Measurements from ENCODE around the gene LIN37.
"Not testable (repeated sequence)": the region's sequence is repeated elsewhere in the genome, so short reads cannot be mapped to it uniquely, and the experiment has no call there.

The LIN37 gene

DNA sequence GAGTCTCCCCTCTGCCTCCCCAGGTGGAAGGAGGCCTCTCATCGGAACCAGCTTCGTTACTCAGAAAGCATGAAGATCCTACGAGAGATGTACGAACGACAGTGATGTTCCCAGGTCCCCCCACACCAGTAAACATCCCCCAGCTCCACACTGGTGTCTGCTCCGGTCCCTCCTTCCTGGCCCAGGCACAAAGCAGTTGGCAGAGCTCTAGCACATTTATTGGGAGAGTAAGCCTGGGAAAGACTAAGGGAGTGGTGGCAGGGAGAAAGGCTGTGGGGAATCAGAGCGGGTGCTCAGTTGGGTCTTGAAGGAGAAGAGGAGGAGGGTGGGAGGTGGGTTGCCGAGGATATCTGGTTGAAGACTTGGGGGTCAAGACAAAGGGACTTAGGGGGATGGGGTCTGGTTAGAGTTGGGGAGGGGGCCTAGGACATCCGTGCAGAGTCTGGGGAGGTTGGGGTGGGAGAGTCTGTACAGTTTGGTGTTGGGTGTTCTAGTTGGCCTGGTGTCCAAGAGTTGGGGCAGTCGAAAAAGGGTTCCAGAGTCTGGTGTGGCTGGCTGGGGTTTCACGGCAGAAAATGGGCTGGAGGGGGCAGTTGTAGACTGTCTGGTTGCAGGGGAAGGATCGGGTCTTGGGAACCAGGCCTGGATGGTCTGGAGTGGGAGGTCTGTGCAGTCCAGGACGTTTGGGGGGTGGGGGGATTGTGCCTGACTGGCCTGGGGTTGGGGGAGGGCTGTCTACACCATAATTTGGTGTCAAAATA, 6.2 kb downstream of the LIN37 start:
- DNase-seq, result no peak

DNA sequence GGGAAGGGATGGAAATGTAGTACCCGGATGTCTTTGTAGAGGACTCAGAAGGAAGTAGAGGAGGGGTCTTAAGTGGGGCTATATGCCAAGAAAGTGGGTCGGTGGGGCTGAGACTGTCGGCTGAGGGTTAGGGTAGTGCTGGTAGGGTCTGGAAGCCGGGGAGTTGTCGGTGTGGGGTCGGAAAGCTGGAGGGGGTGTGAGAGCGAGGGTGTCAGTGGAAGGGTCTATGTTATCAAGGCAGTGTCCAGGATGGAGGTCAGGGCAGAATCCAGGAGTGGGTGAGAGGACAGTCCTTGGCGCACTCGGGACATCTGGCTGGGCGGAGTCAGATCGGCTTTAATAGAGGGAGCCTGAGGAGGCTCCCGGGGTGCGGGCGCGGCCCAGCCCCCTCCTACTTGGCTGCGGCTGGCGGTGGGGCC, 6.8 kb downstream of the LIN37 start:
- DNase-seq, result no peak

DNA sequence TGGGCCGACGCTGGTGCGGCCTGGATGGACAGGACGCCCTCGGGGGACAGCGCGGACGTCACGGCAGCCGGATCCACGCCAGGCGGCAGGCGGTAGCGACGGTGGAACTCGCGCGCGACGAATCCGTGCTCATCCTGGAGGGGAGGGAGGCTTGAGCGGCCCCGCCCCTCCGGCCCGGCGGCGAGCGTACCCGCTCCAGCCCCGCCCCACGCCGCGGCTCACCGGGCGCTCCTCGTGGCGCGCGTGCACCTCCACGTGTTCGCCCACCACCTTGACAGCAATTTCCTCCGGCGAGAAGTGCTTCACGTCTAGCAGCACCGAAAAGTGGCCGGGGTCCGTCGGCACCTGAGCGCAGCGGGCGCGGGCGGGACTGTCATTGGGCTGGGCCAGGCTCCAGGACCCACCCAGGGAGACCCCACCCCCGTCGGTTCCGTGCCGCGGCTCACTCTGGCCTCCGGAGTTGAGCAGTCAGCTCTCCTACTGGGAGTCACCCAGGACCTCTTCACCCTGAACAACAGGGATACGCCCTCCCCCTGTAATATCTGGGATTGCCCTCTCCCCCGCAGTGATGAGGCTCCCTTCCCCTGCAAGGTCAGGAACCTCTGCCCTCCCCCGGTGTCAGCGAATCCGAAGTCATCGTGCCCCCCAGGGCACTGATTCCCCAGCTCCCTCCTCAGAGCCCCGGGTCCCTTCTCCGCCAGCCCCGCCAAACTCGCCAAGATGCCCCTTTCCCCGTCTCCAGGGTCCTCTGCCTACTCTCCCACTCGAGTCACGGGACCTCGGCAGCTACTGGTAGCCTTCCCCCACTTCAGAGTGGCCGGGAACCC, 7.4 kb downstream of the LIN37 start:
- DNase-seq, result no peak

DNA sequence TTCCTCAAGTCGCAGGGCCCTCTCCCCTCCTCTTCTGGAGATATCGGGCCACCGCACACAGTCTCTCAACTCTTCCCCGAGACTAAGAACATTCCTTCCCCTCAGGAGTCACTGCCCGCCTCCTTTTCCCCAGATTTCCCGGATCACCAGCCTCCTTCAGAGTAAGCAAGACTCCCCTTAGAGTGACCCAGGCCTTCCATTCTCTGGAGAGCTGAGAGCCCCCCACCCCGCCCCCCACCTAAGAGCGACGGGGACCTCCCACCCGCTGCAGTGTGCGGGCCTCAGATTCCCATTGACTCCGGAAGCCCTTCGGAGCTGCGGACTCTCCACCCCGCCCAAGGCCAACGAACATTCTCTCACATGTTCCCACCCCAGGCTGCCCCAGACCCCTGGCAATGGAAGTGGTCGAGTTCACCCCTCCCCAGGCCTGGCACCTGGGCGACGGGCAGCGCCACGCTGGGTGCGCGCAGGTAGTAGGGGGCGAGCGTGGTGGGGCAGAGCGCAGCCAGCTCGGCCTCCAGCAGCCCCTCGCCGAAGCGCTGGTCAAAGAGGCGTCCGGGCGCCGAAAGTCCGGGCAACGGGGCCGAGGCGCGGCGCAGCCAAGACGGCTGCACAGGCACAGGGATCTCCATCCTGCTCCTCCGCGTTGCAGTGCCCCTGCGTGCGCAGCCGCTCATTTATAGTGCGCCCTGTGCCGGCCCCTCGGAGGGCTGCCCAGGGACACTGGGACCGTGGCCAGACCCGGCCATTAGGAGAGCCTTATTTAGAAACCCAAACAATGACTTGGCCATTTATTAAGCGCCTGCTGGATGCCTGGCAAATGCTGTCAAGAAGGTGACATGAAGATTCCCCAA, 8.2 kb downstream of the LIN37 start, which contains the start of gene HSPB6:
Gene HSPB6, minus strand, starts transcription at position 653 of the 854 bp plus-strand sequence. Its CDS starts 21 bp downstream, at position 632.
- no peak for DNase-seq

DNA sequence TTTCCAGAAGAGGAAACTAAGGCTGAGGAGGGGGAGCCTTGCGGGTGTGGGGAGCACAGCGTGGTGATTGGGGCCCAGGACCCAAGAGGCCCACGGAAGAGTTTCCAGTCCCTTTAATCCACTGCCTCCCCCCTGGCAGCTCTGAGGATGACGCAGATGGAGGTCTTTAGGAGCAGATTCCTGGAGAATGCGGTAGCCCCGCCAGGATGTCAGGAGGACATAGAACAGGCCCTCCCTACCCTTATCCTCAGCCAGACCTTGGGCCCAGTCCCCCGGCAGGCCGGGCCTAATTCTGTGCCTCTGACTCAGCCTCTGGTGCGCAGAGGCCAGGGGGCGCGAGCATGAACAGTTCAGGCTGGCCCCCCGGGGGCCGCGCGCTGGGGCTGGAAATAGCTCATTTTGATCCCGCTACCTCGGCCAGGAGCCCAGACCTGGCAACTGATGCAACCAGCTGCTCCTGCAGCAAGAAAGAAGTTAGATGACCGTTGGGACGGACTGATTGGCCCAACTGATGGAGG, 8.9 kb downstream of the LIN37 start:
- no peak for DNase-seq

DNA sequence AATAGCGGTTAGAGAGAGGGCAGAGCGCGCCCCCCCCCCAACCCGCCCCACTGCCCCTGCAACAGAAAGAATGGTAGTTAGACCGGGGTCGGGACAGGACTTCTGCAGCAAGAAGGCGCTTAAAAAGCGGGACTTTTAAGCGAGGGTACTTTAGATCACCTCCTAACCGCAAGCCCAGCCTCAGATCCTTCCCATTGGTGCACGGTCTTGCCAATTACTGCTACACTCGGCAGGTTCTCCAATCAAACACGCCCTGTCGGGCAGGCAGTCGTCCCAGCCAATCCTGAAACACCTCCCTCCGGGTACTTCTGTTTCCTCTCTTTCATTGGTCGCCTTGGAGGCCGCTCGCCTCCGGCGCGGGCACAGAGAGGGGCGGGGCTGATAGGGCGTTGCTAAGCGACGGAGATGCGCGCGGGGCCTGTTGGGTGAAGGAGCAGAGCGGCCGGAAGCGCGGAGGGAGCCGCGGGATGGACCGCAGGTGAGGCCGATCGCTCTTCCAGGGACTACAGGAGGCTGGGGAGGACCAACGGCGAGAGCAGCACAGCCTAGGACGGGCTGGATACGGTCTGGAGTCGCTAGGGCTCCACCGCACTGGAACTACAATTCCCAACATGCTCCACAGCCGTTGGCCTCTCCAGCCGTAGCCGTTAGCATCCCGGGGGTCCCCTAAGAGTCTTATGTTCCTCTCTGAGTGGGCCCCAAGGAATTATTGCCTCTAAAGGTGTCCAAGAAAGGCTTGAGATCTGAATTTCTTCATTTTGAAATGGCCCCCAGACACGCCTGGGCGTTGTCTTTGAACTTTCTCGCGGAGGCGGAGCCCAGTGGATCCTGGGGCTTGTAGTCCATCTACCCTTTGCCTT, 9.6 kb downstream of the LIN37 start, which contains the start of gene PROSER3:
Gene PROSER3, plus strand, starts transcription at position 428 of the 860 bp plus-strand sequence. Its CDS starts 40 bp downstream, at position 468.
- peak; percentile 98 for DNase-seq

DNA sequence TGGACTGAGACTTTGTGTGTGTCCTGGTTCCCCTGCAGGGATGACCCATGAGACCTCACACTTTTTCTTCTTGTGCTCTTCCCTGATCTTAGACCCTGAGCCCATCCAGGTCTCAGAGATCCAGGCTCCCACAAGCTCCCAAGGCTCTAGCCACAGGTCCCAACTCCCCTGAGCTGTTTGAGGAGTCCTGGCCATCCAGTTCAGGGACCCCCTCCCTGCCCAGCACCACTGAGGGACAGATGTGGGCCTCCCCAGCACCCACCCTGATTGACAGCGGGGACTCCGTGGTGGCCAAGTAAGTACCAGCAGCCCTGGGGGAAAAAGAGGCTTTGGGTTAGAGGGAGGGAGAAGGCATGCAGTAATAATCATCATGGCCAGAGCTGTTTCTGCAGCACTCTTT, 11.3 kb downstream of the LIN37 start:
- no peak for DNase-seq

DNA sequence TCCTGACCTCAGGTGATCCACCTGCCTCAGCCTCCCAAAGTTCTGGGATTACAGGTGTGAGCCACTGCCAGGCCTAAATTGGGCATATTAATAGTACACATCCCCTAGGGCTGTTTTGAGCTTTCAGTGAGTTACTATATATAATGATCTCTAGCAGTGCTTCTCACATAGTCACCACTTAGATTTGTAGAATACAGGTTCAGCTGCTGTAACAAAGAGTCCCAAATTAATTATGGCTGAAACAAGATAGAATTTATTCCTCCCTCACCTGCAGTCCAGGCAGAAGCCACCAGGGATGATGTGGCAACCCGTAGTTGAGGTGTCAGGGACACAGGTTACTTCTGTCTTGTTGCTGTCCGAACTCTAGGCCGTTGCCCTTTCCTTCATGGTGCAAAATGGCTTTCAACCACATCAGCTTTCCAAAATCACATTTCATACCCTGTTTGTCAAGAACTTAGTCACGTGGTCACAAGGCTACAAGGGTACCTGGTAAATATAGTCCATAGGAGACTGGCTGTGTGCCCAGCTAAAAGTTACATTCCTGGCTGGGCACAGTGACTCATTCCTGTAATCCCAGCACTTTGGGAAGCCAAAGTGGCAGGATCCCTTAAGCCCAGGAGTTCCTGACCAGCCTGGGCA, 12.5 kb downstream of the LIN37 start:
- DNase-seq, result no peak

DNA sequence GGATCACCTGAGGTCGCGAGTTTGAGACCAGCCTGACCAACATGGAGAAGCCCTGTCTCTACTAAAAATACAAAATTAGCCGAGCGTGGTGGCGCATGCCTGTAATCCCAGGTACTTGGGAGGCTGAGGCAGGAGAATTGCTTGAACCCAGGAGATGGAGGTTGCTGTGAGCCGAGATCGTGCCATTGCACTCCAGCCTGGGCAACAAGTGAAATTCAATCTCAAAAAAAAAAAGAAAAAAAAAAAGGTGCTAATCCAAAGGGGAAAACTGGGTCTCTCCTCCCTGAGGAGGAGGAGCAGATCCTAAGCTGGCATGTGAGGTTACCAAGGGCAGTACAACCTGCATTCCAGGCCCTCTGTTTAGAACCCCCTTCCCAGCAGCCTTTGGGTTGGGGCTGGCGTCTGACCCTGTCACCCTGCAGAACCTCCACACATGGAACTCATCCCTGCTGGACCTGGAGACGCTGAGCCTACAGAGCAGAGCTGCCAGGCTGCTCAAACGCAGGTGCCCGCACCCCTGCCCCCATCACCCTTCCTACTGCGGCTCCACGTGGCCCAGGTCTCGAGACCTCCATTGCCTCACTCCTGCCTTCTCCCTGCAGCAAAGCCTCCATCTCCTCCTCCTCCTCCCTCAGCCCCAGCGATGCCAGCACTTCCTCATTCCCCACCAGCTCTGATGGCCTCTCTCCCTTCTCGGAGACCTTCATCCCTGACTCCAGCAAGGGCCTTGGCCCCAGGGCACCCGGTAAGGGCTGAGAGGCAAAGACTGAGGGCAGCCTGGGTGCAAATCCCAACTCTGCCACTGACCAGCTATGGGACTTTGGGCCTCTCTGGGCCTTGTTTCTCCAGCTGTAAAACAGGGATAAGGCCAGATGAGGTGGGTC, 16.3 kb downstream of the LIN37 start:
- no peak for DNase-seq

DNA sequence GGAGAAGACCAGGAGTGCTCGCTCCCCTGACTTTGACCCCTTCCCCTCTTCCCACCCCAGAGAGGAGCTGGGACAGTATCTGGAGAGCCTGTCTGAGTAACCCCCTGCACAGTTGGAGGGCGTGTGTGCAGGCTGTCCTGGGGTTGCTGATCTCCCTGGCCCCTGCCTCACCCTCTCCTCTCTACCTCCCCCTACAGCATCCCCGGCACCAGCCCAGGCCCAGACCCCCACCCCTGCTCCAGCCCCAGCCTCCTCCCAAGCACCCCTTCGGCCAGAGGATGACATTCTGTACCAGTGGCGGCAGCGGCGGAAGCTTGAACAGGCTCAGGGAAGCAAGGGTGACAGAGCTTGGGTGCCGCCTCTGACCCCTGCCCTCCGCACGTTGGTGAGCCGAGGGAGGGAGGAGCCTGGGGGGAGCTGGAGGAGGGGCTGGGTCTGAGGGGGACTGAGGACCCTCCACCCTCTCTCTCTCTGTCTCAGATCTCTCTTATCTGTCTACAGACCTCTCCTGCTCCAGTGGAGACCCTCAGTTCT, 18.3 kb downstream of the LIN37 start:
- no peak for DNase-seq

DNA sequence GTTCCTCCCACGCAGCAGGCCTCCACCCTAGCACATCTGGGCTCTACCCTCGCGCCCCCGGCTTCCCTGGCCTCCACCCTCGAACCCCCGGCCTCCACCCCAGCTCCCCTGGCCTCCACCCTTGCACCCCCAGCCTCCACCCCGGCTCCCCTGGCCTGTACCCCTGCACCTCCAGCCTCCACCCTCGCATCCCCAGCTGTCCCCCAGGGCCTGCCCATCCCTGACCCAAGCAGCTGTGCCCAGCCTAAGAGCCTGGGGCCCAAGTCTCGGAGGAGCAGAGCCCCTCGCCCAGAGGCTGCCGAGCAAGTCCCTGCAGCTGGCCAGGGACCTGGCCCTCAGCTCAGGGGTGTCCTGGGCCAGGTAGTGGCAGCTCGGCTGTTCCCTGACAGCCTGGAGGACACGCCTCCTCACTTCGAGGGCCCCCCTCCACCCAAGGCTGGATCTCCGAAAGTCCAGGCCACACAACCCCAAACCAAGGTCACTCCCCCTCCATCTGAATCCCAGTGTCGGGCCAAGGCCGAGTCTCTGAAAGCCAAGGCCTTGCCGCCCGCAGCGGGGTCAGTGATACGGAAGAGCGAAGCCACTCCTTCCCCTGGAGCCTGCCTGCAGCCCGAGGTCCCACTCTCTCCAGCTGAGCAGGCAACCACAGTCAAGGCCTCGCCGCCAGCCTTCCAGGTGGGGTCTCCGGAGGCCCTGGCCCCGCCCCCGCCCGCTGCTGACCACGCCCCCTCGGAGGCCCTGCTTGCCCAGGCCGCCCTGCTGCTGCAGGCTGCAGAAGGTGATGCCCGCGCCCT, 19.1 kb downstream of the LIN37 start:
- no peak for DNase-seq

DNA sequence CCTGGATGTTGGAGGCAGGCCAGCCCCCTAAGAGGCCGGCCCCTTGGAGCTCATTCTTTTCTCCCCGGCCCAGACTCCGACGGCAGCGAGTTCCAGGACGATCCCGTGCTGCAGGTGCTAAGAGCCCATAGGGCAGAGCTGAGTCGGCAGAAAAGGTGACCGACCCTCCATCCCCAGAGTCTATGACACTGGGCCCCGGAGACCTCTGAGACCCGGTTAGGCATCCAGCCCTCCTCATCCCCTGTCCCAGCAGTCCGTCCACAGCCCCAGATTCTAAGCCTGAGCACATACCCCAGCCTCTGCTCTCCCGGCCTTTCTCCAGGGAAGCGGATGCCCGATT, 19.7 kb downstream of the LIN37 start:
- DNase-seq, result no peak

DNA sequence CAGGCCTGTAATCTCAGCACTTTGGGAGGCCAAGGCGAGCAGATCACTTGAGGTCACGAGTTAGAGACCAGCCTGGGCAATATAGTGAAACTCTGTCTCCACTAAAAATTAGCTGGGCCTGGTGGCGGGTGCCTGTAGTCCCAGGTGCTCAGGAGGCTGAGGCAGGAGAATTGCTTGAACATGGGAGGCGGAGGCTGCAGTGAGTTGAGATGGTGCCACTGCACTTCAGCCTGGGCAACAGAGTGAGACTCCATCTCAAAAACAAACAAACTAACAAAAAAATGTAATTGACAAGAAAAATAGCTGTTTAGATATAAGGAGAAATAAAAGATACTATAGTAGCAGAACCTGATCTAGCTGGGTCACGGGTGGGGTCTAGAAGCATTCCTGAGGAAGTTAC, 24.0 kb downstream of the LIN37 start:
- not testable (repeated sequence) for DNase-seq

DNA sequence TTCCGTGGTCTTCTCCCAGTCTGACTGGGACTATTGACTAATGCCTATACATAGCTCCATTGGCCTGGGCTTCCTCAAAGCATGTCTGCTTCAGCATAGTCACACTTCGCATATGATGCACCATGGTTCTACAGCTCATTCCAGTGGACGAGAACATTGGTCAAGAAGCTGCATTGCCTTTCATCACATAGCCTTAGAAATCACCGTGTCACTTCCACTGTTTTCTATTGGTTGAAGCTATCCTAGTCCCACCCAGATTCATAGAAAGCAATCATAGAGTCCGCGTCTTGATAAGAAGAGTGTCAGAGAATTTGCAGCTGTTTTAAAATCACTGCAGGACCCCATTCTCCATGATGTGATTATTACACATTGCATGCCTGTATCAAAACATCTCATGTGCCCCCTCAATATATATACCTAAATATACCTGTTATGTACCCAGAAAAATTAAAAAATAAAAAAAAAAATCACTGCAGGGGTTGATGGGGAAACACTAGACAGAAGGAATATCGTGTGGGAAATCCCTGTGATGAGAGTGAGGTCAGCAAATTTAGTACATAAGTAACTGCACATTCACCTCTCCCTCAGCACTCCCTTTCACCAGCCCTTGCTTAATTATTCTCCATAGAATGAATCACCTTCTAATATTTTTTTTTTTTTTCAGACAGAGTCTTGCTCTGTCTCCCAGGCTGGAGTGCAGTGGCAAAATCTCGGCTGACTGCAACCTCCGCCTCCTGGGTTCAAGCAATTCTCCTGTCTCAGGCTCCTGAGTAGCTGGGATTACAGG, 24.8 kb downstream of the LIN37 start:
- no peak for DNase-seq

DNA sequence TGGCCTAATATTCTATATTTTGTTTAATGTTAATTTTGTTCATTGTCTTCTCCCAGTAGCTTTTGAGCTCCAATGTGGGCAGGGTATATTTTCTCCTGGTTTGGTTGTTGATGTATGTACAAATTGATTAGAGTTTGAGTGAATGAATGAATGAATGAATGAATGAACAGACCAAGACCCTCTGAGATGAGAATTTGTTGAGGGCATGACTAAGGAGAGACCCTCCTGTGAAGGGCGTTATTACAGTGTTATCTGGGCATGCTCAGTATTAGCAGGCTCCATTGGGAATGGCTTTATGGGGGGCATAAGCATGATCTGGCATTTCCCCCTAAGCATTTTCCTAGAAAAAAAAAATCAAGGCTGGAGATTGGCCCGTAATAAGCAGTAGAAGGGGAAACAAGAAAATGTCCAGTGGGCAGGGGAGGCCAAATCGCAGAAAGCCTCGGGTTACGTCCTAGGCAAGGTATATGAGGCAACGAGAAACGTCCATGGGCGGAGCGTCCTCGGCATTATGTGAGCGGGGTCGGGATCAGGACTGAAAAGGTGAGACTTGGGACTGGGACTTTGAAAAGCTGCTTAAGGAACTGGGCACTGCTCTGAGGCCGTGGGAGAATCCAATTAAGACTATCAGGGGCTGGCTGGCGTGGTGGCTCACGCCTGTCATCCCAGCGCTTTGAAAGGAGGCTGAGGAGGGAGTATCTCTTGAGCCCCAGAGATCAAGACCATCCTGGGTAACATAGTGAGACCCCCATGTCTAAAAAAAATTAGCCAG, 26.1 kb downstream of the LIN37 start:
- DNase-seq, result no peak

DNA sequence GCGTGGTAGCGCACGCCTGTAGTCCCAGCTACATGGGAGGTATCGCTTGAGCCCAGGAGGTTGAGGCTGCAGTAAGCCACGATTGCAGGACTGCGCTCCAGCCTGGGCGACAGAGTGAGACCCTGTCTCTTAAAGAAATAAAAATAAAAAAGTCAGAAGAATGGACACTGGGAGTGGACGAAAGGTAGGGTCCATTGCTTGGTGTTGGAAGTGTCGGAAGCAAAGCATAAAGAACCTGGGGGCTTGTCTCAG, 26.6 kb downstream of the LIN37 start:
- DNase-seq, result no peak

DNA sequence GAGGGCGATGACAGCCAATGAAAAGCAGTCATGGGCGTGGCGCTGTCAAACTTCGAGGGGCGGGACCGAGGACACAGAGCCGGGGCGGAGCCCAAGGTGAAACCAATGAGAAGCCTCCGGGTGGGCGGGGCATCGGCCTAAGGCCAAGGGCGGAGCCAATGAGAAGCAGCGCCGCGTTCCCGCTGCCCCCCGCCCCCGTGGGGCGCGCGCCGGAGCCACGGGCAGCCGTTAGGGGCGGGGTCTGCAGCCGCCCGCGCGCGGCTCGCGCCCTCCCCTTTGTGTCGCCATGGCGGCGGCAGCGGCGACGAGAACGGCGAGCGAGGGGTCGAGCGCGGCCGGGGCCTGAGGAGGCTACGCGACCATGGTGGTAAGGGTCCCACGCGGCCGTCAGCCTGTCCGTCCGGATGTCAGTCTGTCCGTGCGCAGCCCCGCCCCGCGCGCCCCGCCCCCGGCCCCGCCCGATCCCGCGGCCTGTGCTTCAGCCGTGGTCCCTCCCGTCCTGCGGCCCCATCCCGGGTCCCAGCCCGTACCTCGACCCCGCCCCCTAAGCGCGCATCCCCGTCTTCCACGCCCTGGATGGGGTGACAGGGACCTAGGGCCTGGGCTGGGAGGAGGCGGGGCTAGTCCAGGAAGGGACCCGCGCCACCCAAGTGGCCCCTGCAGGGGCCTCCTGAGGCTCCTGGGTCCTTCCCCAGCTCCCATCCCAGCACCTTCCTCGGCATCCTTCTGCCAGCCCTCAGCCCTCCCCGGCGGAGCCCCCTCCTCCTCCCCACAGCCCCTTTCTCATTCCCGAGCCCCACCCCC, 27.1 kb downstream of the LIN37 start, which contains the start of gene ARHGAP33:
Gene ARHGAP33, plus strand, starts transcription at position 267 of the 804 bp plus-strand sequence. Its CDS starts 95 bp downstream, at position 362.
- DNase-seq, result peak; percentile 98
